ENCODE data around the gene SPATA12. TPM values are rescaled to one million over a fixed set of nuclear protein-coding genes. Genes with fewer than 3 reads are reported as not detected.

SPATA12 gene
- total RNA-seq, 1 experiment from 2014 or later: 0.22 TPM

DNA sequence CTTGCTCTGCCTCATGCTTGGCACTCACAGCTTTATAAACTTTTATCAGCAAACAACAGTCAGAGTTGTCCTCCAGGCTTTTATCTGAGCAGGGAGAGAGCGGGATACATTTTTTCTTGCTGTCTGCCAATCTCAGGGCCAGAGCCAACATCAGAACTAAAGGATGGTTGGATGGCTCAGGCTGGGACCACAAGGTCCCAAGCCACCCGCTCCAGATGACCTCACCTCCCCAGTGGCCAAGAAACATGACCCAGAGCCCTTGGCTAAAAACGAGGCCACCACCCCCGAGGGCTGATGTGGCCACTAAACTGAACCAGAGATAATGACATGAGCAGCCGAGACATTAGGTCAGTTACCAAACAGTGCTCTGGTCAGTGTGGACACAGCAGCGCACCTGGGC, 18.8 kb upstream of the SPATA12 start:
- no peak overlapping the region for H3K14ac ChIP-seq (ENCODE audit: insufficient read depth, low read length)
- H3K18ac ChIP-seq (ENCODE audit: insufficient read length, low read depth, low read length): no peak overlapping the region
- H3K56ac ChIP-seq (ENCODE audit: insufficient read length, low read depth, low read length): no peak overlapping the region
- TF ChIP-seq, protein P1, sequence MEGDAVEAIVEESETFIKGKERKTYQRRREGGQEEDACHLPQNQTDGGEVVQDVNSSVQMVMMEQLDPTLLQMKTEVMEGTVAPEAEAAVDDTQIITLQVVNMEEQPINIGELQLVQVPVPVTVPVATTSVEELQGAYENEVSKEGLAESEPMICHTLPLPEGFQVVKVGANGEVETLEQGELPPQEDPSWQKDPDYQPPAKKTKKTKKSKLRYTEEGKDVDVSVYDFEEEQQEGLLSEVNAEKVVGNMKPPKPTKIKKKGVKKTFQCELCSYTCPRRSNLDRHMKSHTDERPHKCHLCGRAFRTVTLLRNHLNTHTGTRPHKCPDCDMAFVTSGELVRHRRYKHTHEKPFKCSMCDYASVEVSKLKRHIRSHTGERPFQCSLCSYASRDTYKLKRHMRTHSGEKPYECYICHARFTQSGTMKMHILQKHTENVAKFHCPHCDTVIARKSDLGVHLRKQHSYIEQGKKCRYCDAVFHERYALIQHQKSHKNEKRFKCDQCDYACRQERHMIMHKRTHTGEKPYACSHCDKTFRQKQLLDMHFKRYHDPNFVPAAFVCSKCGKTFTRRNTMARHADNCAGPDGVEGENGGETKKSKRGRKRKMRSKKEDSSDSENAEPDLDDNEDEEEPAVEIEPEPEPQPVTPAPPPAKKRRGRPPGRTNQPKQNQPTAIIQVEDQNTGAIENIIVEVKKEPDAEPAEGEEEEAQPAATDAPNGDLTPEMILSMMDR (conservative IDR thresholded peaks at IDR 0.05): no peak
- peaks cover 7 to 13% of the 10 kb centered on the region in 2 experiments for H3K4me1 Mint-ChIP-seq
- WGBS (ENCODE audit: extremely low coverage, insufficient read length, low lambda C conversion rate): no CpG with 5 or more reads among the region's 6 CpGs
- no peak overlapping the region for H3K23ac ChIP-seq (ENCODE audit: insufficient read length, low read depth, low read length)
- no peak overlapping the region for H3K27ac Mint-ChIP-seq
- no peak overlapping the region for H2AFZ ChIP-seq (ENCODE audit: low read length)
- H3K36me3 Mint-ChIP-seq (ENCODE audit: insufficient read depth in 1 of 3, low read depth in 3 of 3): no peaks in the 10 kb centered on the region
- no peak overlapping the region for H3T11ph ChIP-seq (ENCODE audit: low read length)
- peaks cover 4% of the 10 kb centered on the region; the same call in 1 of the 2 replicates for H3K4me1 ChIP-seq (ENCODE audit: insufficient read depth, low read length)
- no peaks in the 10 kb centered on the region for H3K27me3 ChIP-seq (ENCODE audit: insufficient read depth, low read length)
- no peak overlapping the region for H4K5ac ChIP-seq (ENCODE audit: insufficient read length, low read depth, low read length)
- no peak overlapping the region for H2BK120ac ChIP-seq (ENCODE audit: low read depth, low read length, poor library complexity, severe bottlenecking)
- no peak overlapping the region for H2BK15ac ChIP-seq (ENCODE audit: low read depth, low read length)
- H3K27me3 Mint-ChIP-seq (ENCODE audit: low read depth): no peaks in the 10 kb centered on the region
- H3K9me3 Mint-ChIP-seq: no peaks in the 10 kb centered on the region
- H4K8ac ChIP-seq (replicated peaks; ENCODE audit: insufficient read length, low read depth, low read length): no peak overlapping the region
- no peak for DNase-seq
- no peak overlapping the region for H4K91ac ChIP-seq (ENCODE audit: insufficient read length, low read depth, low read length)
- H2BK20ac ChIP-seq (ENCODE audit: low read depth, low read length, poor library complexity, severe bottlenecking): no peak overlapping the region
- no peaks in the 10 kb centered on the region for H4K20me1 ChIP-seq (ENCODE audit: control insufficient read depth, insufficient read depth, insufficient read length)
- no peak overlapping the region for H2BK5ac ChIP-seq (ENCODE audit: insufficient read length, low read length)
- no peak overlapping the region for H3K4me3 Mint-ChIP-seq
- no peak overlapping the region for H3K9ac ChIP-seq (ENCODE audit: extremely low read depth, insufficient read length, low read length)
- H3K9me3 ChIP-seq (ENCODE audit: control insufficient read depth, low read depth, low read length): no peaks in the 10 kb centered on the region
- no peaks in the 10 kb centered on the region for H3K79me2 ChIP-seq (ENCODE audit: insufficient read depth, low read length)
- H3K4me2 ChIP-seq (ENCODE audit: insufficient read depth, insufficient read length, low read length): no peak overlapping the region
- H2AK5ac ChIP-seq (ENCODE audit: insufficient read length, low read length): no peak overlapping the region
- H3K23me2 ChIP-seq (ENCODE audit: insufficient read length, low read depth, low read length, poor library complexity, severe bottlenecking): no peaks in the 10 kb centered on the region
- H3K27ac ChIP-seq (ENCODE audit: insufficient read length, low read depth, low read length): no peak overlapping the region
- H2BK12ac ChIP-seq (ENCODE audit: insufficient read length, low read depth, low read length): no peak overlapping the region
- H3K4ac ChIP-seq (ENCODE audit: low read depth, low read length): no peak overlapping the region
- no peaks in the 10 kb centered on the region for H3K79me1 ChIP-seq (ENCODE audit: insufficient read depth, low read depth, low read length, poor library complexity, severe bottlenecking)
